ENCODE results near the gene TNFRSF8. TPM values are rescaled to one million over a fixed set of nuclear protein-coding genes. Genes with fewer than 3 reads are reported as not detected.

Gene TNFRSF8
- total RNA-seq, 1 experiment from 2014 or later, result 2.9 TPM

DNA sequence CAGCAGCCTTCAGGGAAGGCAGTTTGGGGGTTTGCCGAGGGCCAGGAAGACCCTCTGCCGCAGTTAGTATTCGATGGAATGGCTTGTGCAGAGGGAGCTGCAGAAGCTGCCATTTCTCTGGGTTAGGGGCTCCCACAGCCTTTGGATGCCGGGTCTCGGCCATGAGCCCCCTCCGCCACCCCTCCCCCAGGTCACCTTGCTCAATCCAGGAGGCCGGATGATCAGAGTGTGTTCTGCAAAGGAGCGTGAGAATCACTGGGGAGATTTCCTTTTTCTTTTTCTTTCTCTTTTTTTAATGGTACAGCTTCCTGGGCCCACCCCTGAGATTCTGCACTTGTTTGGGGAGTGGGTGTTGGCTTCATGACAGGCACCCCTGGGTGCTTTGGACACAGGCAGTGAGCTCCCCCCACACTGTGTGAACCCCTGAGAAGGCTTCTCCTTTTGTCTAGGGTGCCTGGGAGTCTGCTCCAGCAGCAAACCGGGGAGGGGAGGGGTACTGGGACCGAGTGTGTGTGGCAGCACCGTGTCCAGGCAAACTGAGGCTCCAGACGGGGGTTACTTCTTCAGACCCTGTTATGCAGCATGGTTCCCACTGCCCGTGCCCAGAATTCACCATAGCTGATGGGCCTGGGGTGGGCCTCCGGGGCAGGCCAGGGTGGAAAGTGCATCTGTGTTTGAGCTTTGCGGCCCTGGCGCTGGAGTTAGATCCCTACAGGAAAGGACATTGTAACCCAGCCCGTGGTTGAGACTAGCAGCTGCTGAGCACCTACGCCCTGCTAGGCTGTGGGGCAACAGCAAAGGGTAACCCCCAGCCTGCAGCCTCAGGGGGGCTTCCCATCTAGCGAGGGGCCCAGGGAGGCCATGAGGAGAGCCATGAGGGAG, 122.2 kb downstream of the TNFRSF8 start:
- H3K4me1 Mint-ChIP-seq, result peaks cover 18 to 35% of the 10 kb centered on the region in 2 experiments
- H2AFZ ChIP-seq (ENCODE audit: low read length), result no peak overlapping the region
- WGBS (ENCODE audit: extremely low coverage, insufficient read length, low lambda C conversion rate), result no CpG with 5 or more reads among the region's 19 CpGs

More for the DNA sequence above, 122.2 kb downstream of the TNFRSF8 start:
- no peak overlapping the region for H3K4me2 ChIP-seq (ENCODE audit: insufficient read depth, insufficient read length, low read length)
- H3K79me1 ChIP-seq (ENCODE audit: insufficient read depth, low read depth, low read length, poor library complexity, severe bottlenecking), result no peaks in the 10 kb centered on the region
- H3K79me2 ChIP-seq (ENCODE audit: insufficient read depth, low read length), result no peaks in the 10 kb centered on the region
- Mint-ChIP-seq H3K27me3 (ENCODE audit: low read depth) (peaks cover 3% of the 10 kb centered on the region), H3K27ac (no peak overlapping the region), H3K4me3 (no peak overlapping the region), H3K9me3 (peaks cover 0 to 4% of the 10 kb centered on the region in 2 experiments; a peak in 4 of 5 replicates), H3K36me3 (ENCODE audit: insufficient read depth in 1 of 3, low read depth in 3 of 3) (peaks cover 0 to 5% (median 1%) of the 10 kb centered on the region in 3 experiments; a peak in 2 of 7 replicates)
- no peak overlapping the region for H3K4ac ChIP-seq (ENCODE audit: low read depth, low read length)
- no peaks in the 10 kb centered on the region for H3K9me3 ChIP-seq (ENCODE audit: control insufficient read depth, low read depth, low read length)
- H4K91ac ChIP-seq (ENCODE audit: insufficient read length, low read depth, low read length), result no peak overlapping the region
- no peak overlapping the region for H3T11ph ChIP-seq (ENCODE audit: low read length)
- H4K5ac ChIP-seq (ENCODE audit: insufficient read length, low read depth, low read length), result no peak overlapping the region
- no peaks in the 10 kb centered on the region; the same call in 1 of the 2 replicates for H3K4me1 ChIP-seq (ENCODE audit: insufficient read depth, low read length)
- H3K23me2 ChIP-seq (ENCODE audit: insufficient read length, low read depth, low read length, poor library complexity, severe bottlenecking), result no peaks in the 10 kb centered on the region
- no peak overlapping the region for H2BK120ac ChIP-seq (ENCODE audit: low read depth, low read length, poor library complexity, severe bottlenecking)
- TF ChIP-seq, protein P1, sequence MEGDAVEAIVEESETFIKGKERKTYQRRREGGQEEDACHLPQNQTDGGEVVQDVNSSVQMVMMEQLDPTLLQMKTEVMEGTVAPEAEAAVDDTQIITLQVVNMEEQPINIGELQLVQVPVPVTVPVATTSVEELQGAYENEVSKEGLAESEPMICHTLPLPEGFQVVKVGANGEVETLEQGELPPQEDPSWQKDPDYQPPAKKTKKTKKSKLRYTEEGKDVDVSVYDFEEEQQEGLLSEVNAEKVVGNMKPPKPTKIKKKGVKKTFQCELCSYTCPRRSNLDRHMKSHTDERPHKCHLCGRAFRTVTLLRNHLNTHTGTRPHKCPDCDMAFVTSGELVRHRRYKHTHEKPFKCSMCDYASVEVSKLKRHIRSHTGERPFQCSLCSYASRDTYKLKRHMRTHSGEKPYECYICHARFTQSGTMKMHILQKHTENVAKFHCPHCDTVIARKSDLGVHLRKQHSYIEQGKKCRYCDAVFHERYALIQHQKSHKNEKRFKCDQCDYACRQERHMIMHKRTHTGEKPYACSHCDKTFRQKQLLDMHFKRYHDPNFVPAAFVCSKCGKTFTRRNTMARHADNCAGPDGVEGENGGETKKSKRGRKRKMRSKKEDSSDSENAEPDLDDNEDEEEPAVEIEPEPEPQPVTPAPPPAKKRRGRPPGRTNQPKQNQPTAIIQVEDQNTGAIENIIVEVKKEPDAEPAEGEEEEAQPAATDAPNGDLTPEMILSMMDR (conservative IDR thresholded peaks at IDR 0.05), result no peak
- H3K27ac ChIP-seq (ENCODE audit: insufficient read length, low read depth, low read length), result no peak overlapping the region
- H3K14ac ChIP-seq (ENCODE audit: insufficient read depth, low read length), result no peak overlapping the region
- no peak overlapping the region for H4K8ac ChIP-seq (replicated peaks; ENCODE audit: insufficient read length, low read depth, low read length)
- no peak overlapping the region for H2BK12ac ChIP-seq (ENCODE audit: insufficient read length, low read depth, low read length)
- H2BK5ac ChIP-seq (ENCODE audit: insufficient read length, low read length), result no peak overlapping the region
- H2AK5ac ChIP-seq (ENCODE audit: insufficient read length, low read length), result no peak overlapping the region
- no peak overlapping the region for H3K18ac ChIP-seq (ENCODE audit: insufficient read length, low read depth, low read length)
- no peak overlapping the region for H3K9ac ChIP-seq (ENCODE audit: extremely low read depth, insufficient read length, low read length)
- no peak overlapping the region for H2BK15ac ChIP-seq (ENCODE audit: low read depth, low read length)
- H3K56ac ChIP-seq (ENCODE audit: insufficient read length, low read depth, low read length), result no peak overlapping the region
- no peak for DNase-seq
- no peak overlapping the region for H3K23ac ChIP-seq (ENCODE audit: insufficient read length, low read depth, low read length)
- H4K20me1 ChIP-seq (ENCODE audit: control insufficient read depth, insufficient read depth, insufficient read length), result no peaks in the 10 kb centered on the region
- no peak overlapping the region for H2BK20ac ChIP-seq (ENCODE audit: low read depth, low read length, poor library complexity, severe bottlenecking)
- H3K27me3 ChIP-seq (ENCODE audit: insufficient read depth, low read length), result no peaks in the 10 kb centered on the region
